GM19193 (cell line): ENCODE data around the gene WDR72.

Experiments
- POLR2A ChIP-seq: IDR thresholded peaks from 4 replicates; pipeline ENCODE4 v1.6.1; 2011; ENCODE audit not compliant: insufficient read depth, insufficient read length; ENCODE audit errors: extremely low read depth

The WDR72 gene

GRCh38 chr15:53534105-53534839, 225.2 kb downstream of the WDR72 start:
- TF ChIP-seq POLR2A: no peak

GRCh38 chr15:53530761-53531160, 228.7 kb downstream of the WDR72 start:
- TF ChIP-seq POLR2A: no peak

GRCh38 chr15:53527996-53528395, 231.5 kb downstream of the WDR72 start:
- TF ChIP-seq POLR2A: no peak

GRCh38 chr15:53525894-53526293, 233.6 kb downstream of the WDR72 start:
- TF ChIP-seq POLR2A: no peak

GRCh38 chr15:53522991-53523390, 236.5 kb downstream of the WDR72 start:
- no peak for TF ChIP-seq POLR2A

- no peak for TF ChIP-seq POLR2A
Observed at GRCh38 chr15:53520996-53521395, 238.5 kb downstream of the WDR72 start.

- no peak for TF ChIP-seq POLR2A
Observed at GRCh38 chr15:53513431-53513830, 246.0 kb downstream of the WDR72 start.

GRCh38 chr15:53512029-53512428, 247.4 kb downstream of the WDR72 start:
- no peak for TF ChIP-seq POLR2A

GRCh38 chr15:53511175-53511574, 248.3 kb downstream of the WDR72 start:
- no peak for TF ChIP-seq POLR2A

- no peak for TF ChIP-seq POLR2A
Observed at GRCh38 chr15:53506370-53506769, 253.1 kb downstream of the WDR72 start.

- TF ChIP-seq POLR2A: no peak
Observed at GRCh38 chr15:53498996-53499395, 260.5 kb downstream of the WDR72 start.

- no peak for TF ChIP-seq POLR2A
Observed at GRCh38 chr15:53490341-53490740, 269.1 kb downstream of the WDR72 start.

- TF ChIP-seq POLR2A: no peak
Observed at GRCh38 chr15:53482055-53482454, 277.4 kb downstream of the WDR72 start.

- TF ChIP-seq POLR2A: no peak
Observed at GRCh38 chr15:53477981-53478766, 281.3 kb downstream of the WDR72 start.

- TF ChIP-seq POLR2A: no peak
Observed at GRCh38 chr15:53473886-53474285, 285.6 kb downstream of the WDR72 start.

GRCh38 chr15:53473435-53473834, 286.0 kb downstream of the WDR72 start:
- TF ChIP-seq POLR2A: no peak
